Measurements from ENCODE around the gene IQGAP3.
"Not testable (repeated sequence)": the region's sequence is repeated elsewhere in the genome, so short reads cannot be mapped to it uniquely, and the experiment has no call there.

IQGAP3 gene, protein sequence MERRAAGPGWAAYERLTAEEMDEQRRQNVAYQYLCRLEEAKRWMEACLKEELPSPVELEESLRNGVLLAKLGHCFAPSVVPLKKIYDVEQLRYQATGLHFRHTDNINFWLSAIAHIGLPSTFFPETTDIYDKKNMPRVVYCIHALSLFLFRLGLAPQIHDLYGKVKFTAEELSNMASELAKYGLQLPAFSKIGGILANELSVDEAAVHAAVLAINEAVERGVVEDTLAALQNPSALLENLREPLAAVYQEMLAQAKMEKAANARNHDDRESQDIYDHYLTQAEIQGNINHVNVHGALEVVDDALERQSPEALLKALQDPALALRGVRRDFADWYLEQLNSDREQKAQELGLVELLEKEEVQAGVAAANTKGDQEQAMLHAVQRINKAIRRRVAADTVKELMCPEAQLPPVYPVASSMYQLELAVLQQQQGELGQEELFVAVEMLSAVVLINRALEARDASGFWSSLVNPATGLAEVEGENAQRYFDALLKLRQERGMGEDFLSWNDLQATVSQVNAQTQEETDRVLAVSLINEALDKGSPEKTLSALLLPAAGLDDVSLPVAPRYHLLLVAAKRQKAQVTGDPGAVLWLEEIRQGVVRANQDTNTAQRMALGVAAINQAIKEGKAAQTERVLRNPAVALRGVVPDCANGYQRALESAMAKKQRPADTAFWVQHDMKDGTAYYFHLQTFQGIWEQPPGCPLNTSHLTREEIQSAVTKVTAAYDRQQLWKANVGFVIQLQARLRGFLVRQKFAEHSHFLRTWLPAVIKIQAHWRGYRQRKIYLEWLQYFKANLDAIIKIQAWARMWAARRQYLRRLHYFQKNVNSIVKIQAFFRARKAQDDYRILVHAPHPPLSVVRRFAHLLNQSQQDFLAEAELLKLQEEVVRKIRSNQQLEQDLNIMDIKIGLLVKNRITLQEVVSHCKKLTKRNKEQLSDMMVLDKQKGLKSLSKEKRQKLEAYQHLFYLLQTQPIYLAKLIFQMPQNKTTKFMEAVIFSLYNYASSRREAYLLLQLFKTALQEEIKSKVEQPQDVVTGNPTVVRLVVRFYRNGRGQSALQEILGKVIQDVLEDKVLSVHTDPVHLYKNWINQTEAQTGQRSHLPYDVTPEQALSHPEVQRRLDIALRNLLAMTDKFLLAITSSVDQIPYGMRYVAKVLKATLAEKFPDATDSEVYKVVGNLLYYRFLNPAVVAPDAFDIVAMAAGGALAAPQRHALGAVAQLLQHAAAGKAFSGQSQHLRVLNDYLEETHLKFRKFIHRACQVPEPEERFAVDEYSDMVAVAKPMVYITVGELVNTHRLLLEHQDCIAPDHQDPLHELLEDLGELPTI (N-terminal part only)

DNA sequence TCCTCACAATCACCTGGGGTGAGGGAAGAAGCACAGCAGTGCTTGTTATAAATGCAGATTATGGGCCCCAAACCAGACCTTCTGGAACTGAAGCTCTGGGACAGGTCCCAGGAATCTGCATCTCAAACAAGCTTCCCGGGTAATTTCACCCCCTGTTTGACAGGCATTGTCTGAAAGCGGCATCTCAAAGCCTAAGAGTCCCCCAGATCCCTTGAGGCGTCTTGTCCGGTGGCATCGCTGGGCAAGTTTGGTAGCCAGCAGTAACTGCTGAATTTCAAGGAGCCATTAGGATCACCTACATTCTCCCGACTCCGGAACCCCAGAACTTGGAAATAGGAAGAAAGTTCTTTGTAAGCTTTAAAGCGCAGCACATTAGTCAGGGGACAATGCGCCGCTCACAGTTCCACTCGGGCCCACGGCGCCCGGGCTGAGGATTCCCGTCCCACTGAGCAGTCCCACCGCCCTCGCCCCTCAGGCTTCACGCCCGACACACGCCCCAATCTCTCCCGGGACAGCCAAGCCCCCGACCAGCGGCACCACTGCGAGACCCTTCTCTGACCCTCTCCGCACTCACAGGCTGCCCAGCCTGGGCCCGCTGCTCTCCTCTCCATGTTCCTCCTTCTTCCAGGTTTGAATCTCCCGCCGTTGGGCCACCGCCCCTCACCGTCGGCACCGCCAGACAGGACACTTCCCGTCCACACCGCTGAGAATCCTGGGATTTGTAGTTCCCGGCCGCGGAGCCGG is at the start of gene IQGAP3:
Gene IQGAP3, minus strand, starts transcription at position 647 of the 744 bp plus-strand sequence. Its CDS starts 36 bp downstream, at position 611.
- DNase-seq: peak; percentile 80

DNA sequence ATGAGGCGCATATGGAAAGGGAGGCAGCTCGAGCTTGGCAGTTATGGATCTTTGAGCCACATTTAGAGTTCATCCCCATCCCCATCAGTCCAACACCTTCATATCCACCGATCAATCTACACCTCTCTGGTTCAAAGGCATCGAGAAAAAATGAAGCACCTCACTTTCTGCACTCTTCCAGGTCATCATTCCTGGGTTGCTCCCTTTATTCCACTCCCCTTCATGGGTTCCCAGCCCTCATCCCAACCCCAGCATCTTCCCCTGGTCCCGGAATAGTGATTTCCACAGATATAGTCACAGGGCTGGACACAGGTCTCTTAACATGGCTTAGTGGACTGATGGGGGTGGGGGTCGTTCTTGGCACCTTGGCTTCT is 47.2 kb upstream of the IQGAP3 start:
- no peak for DNase-seq

DNA sequence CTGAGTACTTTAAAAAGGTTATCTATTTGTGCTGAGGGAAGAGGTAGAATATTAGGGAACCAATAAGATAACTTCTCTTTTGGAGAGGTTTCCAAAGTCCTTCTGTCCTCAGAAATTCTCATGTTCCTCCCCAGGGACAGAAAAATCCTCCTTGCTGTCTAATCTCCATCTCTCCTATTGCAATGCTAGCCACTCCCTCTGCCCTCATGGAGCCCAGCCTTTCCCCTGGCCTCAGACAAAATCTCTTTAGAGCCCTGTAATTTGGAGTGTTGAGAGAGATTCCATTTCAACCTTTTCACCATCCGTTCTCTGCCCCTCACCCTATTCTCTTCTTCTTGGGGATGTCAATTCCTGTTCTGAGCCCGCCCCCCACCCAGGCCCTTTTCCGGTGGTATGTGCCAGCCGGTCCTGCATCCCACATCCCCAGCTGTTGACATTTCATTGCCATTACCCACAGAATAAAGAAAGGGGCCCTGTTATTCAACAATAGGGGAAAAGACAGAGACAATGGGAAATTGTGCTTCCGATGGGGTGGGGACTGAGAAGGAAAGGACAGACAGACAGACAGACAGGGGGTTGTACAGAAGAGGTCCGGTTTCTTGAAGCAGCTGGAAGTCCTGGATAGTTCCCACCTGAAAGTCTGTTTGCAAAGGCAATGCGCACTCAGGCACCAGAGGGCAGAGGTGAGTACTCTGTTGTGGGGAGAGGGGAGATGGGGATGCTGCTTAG is 46.7 kb upstream of the IQGAP3 start, which contains the start of gene HAPLN2:
Gene HAPLN2, plus strand, starts transcription at position 563 of the 729 bp plus-strand sequence. CDS start 4,076 bp downstream, outside the sequence.
- DNase-seq: no peak

DNA sequence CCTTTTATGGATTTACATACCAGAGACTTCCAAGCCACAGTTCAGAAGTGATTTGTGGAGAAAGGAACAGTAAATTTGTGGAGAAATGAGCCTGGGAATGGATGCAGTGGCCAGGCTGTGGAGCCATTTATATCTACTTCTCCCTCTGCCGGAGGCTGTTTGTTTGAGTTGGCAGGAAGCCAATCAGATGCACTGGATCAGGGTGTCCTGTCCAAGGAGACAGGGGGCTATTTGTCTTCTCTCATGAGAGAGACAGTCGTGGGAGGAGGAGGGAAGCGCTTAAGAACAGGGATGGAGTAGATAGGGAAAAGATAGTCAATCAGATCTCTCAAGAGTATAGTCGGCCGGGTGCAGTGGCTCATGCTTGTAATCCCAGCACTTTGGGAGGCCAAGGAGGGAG is 44.1 kb upstream of the IQGAP3 start:
- no peak for DNase-seq

DNA sequence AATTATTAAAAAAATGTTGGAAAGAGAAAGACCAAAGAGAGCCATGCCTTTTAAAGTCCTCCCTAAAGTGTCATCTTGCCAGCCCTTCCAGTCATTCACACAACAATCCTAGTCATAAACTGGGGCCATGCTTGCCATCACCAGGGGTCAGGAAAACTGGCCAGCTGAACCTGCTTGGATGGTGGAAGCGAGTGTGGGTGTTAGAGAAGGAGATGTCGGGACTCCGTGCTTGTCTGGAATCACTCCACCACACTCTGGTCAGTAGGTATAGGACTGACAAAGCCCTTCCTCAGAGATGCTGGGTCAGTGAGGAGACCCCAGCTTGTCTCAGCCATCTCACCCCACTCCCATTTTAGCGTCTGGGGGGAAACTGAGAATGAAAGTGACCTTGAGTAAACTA is 43.6 kb upstream of the IQGAP3 start:
- DNase-seq: no peak

DNA sequence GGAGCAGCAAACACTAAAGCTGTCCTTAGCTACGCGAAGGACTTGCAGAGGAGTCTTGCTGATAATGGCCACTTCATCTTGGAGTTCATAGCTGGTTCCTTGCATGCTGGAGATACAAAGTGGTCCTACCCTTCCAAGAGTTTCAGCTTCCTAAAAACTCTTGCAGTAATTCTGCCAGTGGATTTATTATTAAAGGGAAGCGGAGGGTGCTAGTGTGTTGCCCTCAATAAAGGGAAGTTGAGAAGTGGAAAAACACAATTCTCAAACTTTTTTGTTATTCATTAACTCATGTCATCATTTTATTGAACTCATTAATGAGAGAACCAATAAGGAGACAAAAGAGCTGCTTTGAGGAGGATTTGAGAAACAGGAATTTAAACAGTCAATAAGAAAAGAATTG is 40.3 kb upstream of the IQGAP3 start:
- no peak for DNase-seq

DNA sequence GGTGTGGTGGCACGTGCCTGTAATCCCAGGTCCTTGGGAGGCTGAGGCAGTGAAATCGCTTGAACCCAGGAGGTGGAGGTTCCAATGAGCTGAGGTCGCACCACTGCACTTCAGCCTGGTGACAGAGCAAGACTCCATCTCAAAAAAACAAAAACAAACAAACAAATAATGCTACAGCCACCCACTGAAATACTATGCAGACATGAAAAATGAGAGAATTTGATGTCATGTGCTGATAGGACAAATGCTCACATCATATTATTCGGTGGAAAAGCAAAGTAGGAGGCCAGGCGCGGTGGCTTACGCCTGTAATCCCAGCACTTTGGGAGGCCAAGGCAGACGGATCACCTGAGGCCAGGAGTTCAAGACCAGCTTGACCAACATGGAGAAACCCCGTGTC is 37.7 kb upstream of the IQGAP3 start:
- DNase-seq: not testable (repeated sequence)

DNA sequence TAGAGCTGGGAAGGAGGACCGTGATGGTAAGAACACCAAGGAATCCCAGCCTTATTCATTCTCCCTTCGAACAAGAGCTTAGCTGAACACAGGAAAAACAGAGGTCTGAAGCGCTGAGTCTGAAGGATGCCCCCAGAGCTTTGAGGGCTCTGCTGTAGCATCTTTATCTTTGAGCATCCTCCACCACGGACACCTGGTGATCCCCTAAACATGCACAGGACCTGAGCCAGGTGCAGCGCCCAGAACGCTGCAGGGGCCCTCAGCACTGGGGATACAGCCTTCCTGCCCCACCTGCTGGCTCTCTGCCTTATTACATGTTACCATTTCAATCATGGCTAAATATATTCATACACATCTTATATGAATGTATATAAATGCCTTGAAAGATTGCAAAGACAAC is 36.6 kb upstream of the IQGAP3 start:
- peak; percentile 71 for DNase-seq

DNA sequence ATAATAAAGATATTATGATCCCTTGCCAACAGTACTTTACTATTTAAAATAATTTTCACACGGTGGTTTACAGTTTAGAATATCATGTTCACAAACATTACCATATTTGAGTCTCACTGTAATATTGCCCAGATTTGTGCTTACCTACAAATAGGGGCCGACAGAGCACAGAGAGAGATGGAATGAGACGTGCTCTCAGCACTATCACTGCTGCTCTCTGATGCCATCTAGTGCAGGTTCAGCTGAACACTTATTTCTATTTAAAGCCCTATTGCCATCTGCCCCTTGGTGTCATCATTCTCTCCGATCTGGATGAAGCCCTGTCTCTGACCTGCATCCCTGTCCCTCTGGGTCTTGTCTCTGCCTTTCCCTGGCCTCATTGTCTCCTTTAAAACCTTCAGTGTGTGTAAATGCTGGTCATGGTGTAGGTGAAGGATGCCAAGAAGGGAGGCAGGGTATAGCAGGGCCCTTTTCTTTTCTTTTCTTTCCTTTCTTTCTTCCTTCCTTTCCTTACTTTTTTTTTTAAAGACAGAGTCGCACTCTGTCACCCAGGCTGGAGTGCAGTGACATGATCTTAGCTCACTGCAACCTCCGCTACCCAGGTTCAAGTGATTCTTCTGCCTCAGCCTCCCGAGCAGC is 35.8 kb upstream of the IQGAP3 start:
- peak; percentile 80 for DNase-seq

DNA sequence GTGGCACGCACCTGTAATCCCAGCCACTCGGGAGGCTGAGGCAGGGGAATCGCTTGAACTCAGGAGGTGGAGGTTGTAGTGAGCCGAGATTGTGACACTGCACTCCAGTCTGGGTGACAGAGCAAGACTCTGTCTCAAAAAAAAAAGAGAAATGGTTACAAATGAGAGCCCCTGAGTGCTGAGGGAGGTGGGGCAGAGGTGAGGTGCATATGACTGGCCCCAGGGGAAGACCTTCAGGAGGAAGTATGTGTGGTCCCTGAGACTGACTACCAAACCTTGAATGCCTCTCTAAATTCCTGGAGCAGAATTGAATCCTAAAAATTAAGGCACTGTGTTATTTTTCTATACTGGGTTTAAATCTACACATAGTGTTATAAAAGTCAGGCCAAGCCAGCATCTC is 35.0 kb upstream of the IQGAP3 start:
- DNase-seq: not testable (repeated sequence)

DNA sequence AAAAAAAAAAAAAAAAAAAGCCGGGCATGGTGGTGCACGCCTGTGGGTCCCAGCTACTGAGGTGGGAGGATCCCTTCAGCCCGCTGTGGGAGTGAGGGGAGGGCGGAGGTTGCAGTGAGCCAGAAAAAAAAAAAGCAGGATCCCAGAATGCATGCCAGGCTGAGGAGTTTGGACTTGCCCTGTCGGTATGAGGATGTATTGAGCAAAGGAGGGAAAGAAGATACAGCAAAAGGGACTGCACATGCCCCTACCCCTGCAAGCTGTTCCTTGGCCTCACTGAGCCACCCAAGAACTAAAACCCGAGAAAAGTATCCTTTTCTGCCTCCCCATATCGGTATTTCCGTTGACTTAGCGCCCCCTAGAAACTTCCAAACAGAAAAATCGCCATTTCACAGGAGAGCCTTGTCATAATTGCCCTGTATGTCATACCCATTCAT is 30.2 kb upstream of the IQGAP3 start:
- DNase-seq: peak; percentile 31

DNA sequence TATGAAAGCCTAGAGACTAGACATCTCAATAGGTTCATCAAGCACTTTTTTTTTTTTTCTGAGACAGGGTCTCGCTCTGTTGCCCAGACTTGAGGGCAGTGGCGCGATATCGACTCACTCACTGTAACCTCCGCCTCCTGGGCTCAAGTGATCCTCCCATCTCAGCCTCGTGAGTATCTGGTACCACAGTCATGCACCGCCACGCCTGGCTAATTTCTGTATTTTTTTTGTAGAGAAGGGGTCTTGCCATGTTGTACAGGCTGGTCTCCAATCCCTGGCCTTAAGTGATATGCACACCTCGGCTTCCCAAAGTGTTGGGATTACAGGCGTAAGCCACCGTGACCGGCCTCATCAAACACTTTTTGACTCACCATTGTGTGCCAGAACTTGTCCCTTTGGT is 29.5 kb upstream of the IQGAP3 start:
- no peak for DNase-seq

DNA sequence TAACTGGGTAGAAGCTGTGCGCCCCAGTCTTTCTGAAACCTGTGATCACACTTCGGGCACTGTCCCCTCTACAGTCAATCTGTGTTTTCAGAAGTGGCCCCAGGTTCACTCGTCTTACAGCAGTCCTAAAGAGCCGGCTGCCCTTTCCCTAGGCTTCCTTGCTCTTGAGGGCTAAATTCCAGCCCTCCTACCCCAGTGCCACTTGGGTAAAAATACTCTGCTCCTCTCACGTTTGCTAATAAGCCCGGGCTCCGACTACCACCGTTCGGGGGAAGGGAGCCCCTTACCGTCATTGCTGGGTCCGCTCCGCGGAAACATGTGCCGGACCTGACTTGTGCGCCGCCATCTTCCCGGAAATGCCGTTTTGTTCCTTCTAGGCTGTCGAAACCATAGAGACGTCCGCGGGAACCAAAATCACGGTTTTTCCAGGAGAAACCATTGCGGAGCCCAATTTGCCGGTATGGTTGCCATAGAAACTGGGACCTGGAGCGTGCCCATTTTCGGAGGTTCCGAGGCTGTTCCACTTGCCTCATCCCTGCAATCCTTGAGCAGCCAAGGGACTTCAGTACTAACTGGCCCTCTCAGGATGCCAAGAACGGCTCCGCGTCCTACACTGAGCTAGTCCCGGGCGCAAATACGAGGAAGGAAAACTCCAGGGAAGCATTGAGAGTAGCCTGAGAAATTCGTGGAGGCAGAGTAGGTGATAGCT is 28.9 kb upstream of the IQGAP3 start, which contains the start of gene GPATCH4:
Gene GPATCH4, minus strand, starts transcription at position 358 of the 709 bp plus-strand sequence.
- DNase-seq: peak; percentile 85

DNA sequence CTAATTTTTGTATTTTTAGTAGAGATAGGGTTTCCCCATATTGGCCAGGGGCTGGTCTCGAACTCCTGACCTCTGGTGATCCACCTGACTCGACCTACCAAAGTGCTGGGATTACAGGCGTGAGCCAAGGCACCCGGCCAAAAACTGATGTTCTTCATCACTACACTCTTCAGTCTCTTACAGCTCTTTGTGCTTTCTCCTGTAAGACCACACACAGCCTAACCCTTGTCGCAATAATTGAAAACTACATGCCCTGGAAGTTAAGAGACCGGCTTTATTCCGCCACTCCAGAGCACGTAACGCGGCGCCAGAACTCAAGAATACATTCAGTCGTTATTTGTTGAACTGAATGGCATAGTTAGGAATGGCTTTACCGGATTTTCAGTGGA is 28.4 kb upstream of the IQGAP3 start:
- DNase-seq: no peak

DNA sequence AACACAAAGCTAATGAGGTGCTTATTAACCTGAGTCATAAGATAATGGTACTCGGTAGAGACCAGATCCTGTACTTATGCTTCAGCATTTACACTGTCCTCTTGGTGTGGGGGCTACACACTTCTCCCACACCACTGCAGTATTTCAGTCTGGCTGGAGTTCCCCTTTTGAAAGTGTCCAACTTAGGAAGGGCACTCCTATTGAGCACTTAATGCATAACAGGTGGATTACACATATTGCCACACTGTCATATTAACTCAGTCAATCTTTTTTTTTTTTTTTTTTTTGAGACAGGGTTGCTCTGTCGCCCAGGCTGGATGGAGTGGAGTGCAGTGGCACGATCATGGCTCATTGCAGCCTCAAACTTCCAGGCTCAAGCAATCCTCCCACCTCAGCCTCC is 27.4 kb upstream of the IQGAP3 start:
- DNase-seq: peak; percentile 45

DNA sequence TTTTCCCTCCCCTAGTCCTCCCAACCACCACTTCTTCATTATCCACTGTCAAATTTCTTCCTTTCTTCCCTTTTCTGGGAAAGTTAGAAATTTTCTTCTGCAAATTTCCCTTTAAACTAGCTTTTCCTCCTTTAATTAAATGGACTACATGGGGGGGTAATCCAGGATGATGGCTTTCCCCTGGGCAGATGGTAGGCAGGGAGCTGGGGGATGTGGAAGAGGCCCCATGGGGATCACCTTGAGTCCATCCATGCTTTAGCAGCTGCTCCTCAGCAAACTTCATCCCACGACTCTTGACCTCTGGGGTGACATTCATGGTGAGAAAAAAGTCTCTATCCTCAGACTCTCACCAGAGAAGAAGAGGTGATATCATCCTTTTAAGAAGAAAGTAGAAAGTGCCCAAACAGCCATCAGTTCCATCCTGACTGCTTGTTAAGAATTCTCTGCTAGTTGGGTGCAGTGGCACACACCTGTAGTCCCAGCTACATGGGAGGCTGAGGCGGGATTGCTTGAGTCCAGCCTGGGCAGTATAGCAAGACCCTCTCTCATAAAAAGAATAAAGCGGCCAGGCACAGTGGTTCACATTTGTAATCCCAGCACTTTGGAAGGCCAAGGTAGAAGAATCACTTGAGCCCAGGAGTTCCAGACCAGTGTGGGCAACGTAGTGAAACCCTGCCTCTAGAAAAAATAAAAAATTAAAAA is 26.5 kb upstream of the IQGAP3 start:
- DNase-seq: no peak

DNA sequence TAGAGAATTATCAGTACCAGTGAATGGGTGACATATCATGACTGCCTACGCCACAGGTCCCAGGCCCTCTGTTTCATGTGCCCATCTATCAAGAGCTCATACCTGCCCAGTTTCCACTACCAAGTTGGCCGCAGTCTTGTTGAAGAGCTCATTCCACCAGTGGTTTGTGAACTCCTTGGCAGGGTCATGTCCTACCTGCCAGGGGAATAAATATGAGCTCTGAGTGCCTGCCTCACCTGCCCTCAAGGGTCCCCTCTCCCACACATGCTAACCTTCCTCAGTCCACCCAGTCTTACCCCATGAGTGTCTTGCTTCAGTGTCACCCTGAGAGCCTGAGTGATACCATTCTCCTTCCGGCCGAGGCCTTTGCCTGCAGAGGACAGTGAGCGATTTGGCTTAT is 25.8 kb upstream of the IQGAP3 start:
- DNase-seq: no peak

DNA sequence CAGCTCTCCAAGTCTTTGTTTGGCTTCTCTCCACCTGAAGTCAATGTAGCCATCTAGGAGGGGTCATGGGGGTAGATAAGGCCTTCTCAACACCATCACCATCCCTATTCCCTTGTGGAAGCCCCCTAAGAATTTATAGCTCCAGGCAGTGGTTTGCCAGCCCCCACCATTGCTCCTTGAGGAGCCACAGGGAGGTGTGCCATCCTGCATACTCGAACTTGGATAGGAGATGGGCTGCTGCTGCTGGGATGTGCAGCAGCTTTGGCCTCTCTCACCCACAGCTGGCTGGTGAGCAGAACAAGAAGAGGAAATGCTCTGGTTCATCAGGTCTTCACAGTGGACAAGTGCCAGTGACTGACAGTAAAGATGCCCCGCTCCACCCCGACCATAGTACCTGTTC is 24.1 kb upstream of the IQGAP3 start:
- DNase-seq: no peak

DNA sequence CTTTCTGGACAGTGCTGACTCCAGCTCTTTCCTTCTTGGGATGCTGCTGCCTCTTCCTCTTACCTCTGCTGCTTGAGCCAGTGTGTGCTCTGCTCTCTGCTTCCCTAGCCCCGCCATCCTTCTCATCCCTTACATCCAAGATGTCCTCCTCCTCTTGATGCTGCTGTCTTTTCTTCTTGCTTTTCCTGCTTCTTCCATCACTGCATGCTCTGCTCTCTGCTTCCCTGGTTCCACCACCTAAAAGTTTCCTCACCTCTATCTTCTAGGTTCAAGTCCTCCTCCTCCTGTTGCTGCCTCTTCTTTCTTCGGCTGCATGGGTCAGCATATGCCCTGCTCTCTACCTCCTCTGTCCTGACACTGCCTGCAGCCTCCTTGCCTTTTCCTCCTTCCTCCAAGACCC is 22.7 kb upstream of the IQGAP3 start:
- no peak for DNase-seq

Measured in CD4-positive, alpha-beta T cell treated with Interleukin-12 subunit alpha and Interleukin-12 subunit beta, for 1 hour (primary cell).